BLaER1 treated with 17β-estradiol and CSF1 and Interleukin-3, amounts not matched to agents 10 nM and 100 nM (cell line): ENCODE data around the gene HAUS1.
"Not testable (repeated sequence)": the region's sequence is repeated elsewhere in the genome, so short reads cannot be mapped to it uniquely, and the experiment has no call there.

ENCODE experiments used
- H3K27ac ChIP-seq, 11 experiments: shearing (Covaris generic); formaldehyde crosslinking; 2 replicates each; pipeline ENCODE4 v1.8.1; 2022
- H3K27me3 ChIP-seq, 11 experiments: shearing (Covaris generic); formaldehyde crosslinking; 2 replicates each; pipeline ENCODE4 v1.8.1; 2022
- H3K36me3 ChIP-seq, 11 experiments: shearing (Covaris generic); formaldehyde crosslinking; 2 replicates each; pipeline ENCODE4 v1.8.1; 2022
- H3K4me1 ChIP-seq, 10 experiments: shearing (Covaris generic); formaldehyde crosslinking; 2 replicates each; pipeline ENCODE4 v1.8.1; 2022
- H3K4me2 ChIP-seq, 11 experiments: shearing (Covaris generic); formaldehyde crosslinking; 2 replicates each; pipeline ENCODE4 v1.8.1; 2022
- H3K4me3 ChIP-seq, 10 experiments: shearing (Covaris generic); formaldehyde crosslinking; 2 replicates each; pipeline ENCODE4 v1.8.1; 2022
- H3K9ac ChIP-seq, 11 experiments: shearing (Covaris generic); formaldehyde crosslinking; 2 replicates each; pipeline ENCODE4 v1.8.1; 2022
- H3K9me3 ChIP-seq, 11 experiments: shearing (Covaris generic); formaldehyde crosslinking; replicated peaks in 1 of 11; 2 replicates each; pipeline ENCODE4 v1.8.1; 2022
- H4K20me1 ChIP-seq, 11 experiments: shearing (Covaris generic); formaldehyde crosslinking; 2 replicates each; pipeline ENCODE4 v1.8.1; 2022
- Cebpa-rat ChIP-seq, 11 experiments: shearing (Covaris generic); IDR thresholded peaks; 2 replicates each; pipeline ENCODE4 v1.8.1; 2022

The HAUS1 gene

DNA sequence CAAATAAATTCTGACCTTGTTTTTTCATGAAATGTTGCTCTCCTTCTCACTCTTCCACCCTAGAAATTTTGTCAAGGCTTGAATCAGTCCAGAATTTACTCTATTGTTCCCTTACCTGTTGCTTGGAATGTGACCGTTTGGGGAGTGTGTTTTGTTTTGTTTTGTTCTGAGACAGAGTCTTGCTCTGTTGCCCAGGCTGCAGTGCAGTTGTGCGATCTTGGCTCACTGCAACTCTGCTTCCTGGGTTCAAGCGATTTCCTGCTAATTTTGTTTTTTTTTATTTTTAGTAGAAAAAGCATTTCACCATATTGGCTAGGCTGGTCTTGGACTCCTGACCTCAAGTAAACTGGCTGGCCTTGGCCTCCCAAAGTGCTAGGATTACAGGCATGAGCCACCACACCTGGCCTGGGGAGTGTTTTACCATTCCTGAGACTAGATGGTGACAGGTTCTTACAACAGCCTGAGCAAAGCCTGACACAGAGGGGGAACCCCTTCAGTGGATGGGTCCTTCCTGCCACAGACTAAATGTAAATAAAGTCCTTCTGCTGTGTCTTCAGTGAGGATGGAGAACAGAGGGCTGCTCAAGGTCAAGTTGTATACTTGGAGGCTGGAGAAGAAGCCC lies 52.0 kb downstream of the HAUS1 start:
- H3K4me1 ChIP-seq = peaks cover 0 to 10% (median 2%) of the 10 kb centered on the region in 10 experiments; a peak in 4 of 20 replicates
- peaks cover 0 to 8% (median 0%) of the 10 kb centered on the region in 11 experiments; a peak in 2 of 22 replicates for H3K9me3 ChIP-seq
- H3K4me2 ChIP-seq = 0 out of 22 replicates have a peak overlapping the region, but pooled peaks of 1 of the 11 experiments have one; percentile 7
- H3K27me3 ChIP-seq = no peaks in the 10 kb centered on the region
- H4K20me1 ChIP-seq = no peaks in the 10 kb centered on the region
- no peak for TF ChIP-seq Cebpa-rat (IDR thresholded peaks at IDR 0.05)
- no peak overlapping the region for H3K27ac ChIP-seq
- no peak overlapping the region for H3K4me3 ChIP-seq
- peaks cover 0 to 9% (median 0%) of the 10 kb centered on the region in 11 experiments; a peak in 2 of 22 replicates for H3K36me3 ChIP-seq
- no peak overlapping the region for H3K9ac ChIP-seq

DNA sequence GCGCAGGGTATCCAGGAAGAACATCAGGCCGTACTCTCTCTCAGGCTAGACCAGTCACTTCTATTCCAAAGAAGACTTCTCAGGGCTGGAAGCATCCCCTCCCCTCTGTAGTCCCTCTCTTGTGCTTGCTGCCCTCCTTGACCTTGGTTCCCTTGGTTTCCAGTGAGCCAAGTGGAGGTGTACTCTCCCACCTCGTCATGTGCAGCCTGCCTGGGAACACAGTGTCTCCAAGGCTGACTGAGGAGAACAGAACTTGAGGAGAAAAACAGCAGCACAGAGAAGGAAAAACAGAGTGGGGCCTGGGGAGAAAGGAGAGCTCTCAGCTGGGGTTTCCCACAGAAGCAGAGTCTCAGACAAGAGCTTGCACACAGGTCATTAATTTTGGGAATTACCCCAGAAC lies 52.7 kb downstream of the HAUS1 start:
- H3K27me3 ChIP-seq = no peaks in the 10 kb centered on the region

DNA sequence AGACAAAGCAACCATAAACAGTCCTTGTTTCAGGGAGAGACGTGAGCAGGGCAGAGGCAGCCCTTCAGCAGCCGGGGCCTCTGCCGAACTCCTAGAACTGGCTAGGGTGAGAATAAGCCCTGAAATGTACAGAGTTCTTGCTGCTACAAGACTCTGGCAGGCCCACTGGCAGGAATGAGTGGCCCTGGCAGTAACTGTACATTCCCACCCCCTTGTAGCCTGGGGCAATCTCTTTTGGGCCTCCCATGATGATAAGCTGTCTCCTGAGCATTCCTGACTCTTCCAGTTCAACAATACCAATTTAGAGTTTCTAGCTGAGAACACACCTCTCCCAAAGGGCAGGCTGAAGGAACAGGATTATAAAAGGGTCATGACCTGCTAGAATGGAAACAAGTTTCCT lies 54.3 kb downstream of the HAUS1 start:
- Histone ChIP-seq H3K9ac (no peak overlapping the region), H3K4me2 (no peak overlapping the region), H3K36me3 (peaks cover 0 to 9% (median 0%) of the 10 kb centered on the region in 11 experiments; a peak in 2 of 22 replicates), H4K20me1 (no peaks in the 10 kb centered on the region), H3K4me3 (no peak overlapping the region), H3K9me3 (peaks cover 0 to 8% (median 0%) of the 10 kb centered on the region in 11 experiments; a peak in 2 of 22 replicates), H3K27ac (no peak overlapping the region), H3K27me3 (no peaks in the 10 kb centered on the region), H3K4me1 (no peaks in the 10 kb centered on the region)
- no peak for TF ChIP-seq Cebpa-rat (IDR thresholded peaks at IDR 0.05)

More for the DNA sequence above, 52.7 kb downstream of the HAUS1 start:
- H3K9ac ChIP-seq = no peak overlapping the region
- H3K27ac ChIP-seq = no peak overlapping the region
- peaks cover 0 to 8% (median 0%) of the 10 kb centered on the region in 11 experiments; a peak in 2 of 22 replicates for H3K9me3 ChIP-seq
- H3K4me1 ChIP-seq = peaks cover 0 to 10% (median 2%) of the 10 kb centered on the region in 10 experiments; a peak in 4 of 20 replicates
- no peaks in the 10 kb centered on the region for H4K20me1 ChIP-seq
- H3K4me3 ChIP-seq = no peak overlapping the region
- TF ChIP-seq Cebpa-rat (IDR thresholded peaks at IDR 0.05) = no peak
- no peak overlapping the region for H3K4me2 ChIP-seq
- H3K36me3 ChIP-seq = peaks cover 0 to 9% (median 0%) of the 10 kb centered on the region in 11 experiments; a peak in 2 of 22 replicates

DNA sequence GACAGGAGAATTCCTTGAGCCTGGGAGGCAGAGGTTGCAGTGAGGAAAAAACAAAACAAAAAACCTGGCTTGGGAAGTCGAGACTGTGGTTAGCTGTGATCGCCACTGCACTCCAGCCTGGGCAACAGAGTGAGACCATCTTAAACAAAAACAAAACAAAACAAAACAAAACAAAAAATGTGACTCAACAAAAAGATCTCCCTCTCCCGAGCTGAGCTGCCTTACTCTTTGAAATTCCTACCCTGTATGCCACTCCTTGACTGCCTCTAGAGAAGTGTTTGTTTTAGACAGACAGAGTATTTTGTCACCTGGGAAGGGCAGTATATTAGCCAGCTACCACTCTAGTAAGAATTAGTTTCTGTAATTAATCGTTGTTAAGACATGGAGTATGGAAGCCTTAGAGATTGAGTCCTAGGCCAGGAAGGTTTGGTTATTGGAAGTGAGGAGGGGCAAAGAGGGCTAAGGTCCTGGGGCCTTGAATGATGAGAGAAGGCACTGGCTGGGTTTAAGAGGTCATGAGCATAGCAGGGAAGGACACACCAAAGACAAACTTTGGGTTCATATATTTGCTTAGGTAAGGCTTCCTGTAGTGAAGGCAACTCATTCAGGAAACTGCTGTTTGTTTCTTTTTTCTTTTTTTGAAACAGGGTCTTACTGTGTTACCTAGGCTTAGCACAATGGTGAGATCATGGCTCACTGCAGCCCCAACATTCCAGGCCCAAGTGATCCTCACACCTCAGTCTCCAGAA lies 56.0 kb downstream of the HAUS1 start:
- Histone ChIP-seq H3K4me2 (no peak overlapping the region), H3K27ac (no peak overlapping the region), H4K20me1 (no peaks in the 10 kb centered on the region), H3K9me3 (no peaks in the 10 kb centered on the region), H3K36me3 (peaks cover 0 to 4% (median 0%) of the 10 kb centered on the region in 11 experiments; a peak in 2 of 22 replicates), H3K4me1 (no peaks in the 10 kb centered on the region), H3K9ac (no peak overlapping the region), H3K27me3 (no peaks in the 10 kb centered on the region), H3K4me3 (no peak overlapping the region)
- TF ChIP-seq Cebpa-rat (IDR thresholded peaks at IDR 0.05) = no peak

DNA sequence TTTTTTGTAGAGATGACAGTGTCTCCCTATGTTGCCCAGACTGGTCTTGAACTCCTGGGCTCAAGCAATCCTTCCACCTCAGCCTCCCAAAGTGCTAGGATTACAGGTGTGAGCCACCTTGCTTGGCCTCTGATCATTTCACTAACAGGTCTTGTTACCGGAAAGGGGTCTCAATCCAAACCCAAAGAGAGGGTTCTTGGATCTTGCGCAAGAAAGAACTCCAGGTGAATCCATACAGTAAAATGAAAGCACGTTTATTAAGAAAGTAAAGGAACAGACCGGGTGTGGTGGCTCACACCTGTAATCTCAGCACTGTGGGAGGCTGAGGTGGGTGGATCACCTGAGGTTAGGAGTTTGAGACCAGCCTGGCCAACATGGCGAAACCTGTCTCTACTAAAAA lies 56.7 kb downstream of the HAUS1 start:
- H3K36me3 ChIP-seq, H3K9ac ChIP-seq, H3K4me2 ChIP-seq, H3K4me3 ChIP-seq, H3K27me3 ChIP-seq, H4K20me1 ChIP-seq, H3K4me1 ChIP-seq, H3K27ac ChIP-seq, H3K9me3 ChIP-seq: not testable (repeated sequence)
- TF ChIP-seq Cebpa-rat (IDR thresholded peaks at IDR 0.05) = peak in 3 of 11 experiments; percentile 31 to 44 (median 38); a peak in 2 of 22 replicates

DNA sequence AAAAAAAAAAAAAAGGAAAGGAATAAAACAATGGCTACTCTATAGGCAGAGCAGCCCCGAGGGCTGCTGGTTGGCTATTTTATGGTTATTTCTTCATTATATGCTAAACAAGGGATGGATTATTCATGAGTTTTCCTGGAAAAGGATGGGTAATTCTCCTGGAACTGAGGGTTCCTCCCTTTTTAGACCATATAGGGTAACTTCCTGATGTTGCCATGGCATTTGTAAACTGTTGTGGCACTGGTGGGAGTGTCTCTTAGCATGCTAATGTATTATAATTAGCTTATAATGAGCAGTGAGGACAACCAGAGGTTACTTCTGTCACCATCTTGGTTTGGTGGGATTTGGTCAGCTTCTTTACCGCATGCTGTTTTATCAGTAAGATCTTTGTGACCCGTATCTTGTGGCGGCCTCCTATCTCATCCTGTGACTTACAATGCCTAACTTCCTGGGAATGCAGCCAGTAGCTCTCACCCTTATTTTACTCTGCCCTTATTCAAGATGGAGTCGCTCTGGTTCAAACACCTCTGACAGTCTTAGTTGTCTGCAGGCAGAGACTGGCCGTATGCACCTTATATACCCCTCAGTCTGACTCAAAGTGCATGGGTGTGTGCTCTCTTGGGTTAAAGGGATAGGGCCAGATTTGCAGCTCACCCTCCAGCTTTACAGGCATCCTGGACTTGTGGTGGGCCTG lies 57.7 kb downstream of the HAUS1 start:
- Histone ChIP-seq H3K27ac (no peak overlapping the region), H3K27me3 (no peaks in the 10 kb centered on the region), H3K9me3 (no peaks in the 10 kb centered on the region), H3K4me2 (no peak overlapping the region), H3K4me3 (no peak overlapping the region), H3K9ac (no peak overlapping the region), H4K20me1 (no peaks in the 10 kb centered on the region), H3K36me3 (peaks cover 0 to 4% (median 0%) of the 10 kb centered on the region in 11 experiments; a peak in 2 of 22 replicates), H3K4me1 (peaks cover 0 to 1% (median 0%) of the 10 kb centered on the region in 10 experiments; a peak in 3 of 20 replicates)
- TF ChIP-seq Cebpa-rat (IDR thresholded peaks at IDR 0.05) = no peak

DNA sequence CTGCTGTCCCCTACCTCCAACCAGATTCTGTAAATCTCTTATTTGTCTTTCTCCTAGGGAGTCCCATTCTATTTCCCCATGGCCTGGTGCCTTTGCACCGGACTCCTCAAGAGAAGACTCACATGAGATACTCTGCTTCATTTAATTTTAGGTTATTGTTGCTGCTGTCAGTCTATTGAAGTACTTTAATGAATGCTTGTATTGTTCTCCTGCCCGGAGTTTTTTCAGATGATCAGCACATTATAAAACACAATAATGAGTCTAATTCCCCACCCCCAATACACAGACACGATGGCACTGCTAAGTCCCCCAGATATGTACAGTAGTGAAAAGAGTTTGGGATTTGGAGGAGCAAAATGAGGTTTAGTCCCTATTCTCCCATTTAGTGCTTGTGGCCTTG lies 58.9 kb downstream of the HAUS1 start:
- H3K4me2 ChIP-seq = no peak overlapping the region

DNA sequence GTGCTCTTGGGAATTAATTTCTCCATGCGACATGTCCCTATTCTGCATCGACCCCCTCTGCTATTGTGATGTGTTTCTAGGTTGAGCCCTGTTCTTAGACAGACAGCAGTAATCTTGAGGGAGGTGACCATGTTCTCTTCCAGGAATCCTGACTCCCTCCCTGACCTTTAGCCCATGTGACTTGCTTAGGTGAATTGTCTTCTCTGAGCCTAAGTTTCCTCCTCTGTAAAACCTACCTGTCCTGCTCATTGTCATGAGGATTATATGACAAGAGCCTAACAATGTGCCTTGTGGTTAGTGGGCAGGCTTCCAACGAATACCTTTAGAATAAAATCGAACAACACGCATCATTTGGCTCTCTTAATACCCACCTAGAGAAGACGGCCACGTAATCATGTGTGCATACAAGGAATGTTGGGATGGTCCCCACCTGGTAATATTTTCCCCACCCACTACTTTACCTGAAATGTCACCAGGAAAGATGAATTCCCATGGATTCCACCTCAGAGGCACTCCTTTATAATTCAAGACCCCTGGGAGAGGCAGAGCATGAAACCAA lies 59.8 kb downstream of the HAUS1 start:
- no peaks in the 10 kb centered on the region for H3K27me3 ChIP-seq
- no peaks in the 10 kb centered on the region for H3K36me3 ChIP-seq
- H3K9me3 ChIP-seq = no peaks in the 10 kb centered on the region
- H3K4me2 ChIP-seq = no peak overlapping the region
- H3K9ac ChIP-seq = no peak overlapping the region
- H3K27ac ChIP-seq = no peak overlapping the region
- H3K4me3 ChIP-seq = no peak overlapping the region
- H3K4me1 ChIP-seq = peaks cover 9 to 17% (median 13%) of the 10 kb centered on the region in 10 experiments
- no peak for TF ChIP-seq Cebpa-rat (IDR thresholded peaks at IDR 0.05)
- H4K20me1 ChIP-seq = no peaks in the 10 kb centered on the region

More for the DNA sequence above, 58.9 kb downstream of the HAUS1 start:
- Histone ChIP-seq H3K9me3 (no peaks in the 10 kb centered on the region), H4K20me1 (no peaks in the 10 kb centered on the region), H3K9ac (no peak overlapping the region), H3K4me1 (peaks cover 8 to 13% (median 10%) of the 10 kb centered on the region in 10 experiments), H3K27me3 (no peaks in the 10 kb centered on the region), H3K27ac (no peak overlapping the region), H3K4me3 (no peak overlapping the region), H3K36me3 (no peaks in the 10 kb centered on the region)
- TF ChIP-seq Cebpa-rat (IDR thresholded peaks at IDR 0.05) = no peak

DNA sequence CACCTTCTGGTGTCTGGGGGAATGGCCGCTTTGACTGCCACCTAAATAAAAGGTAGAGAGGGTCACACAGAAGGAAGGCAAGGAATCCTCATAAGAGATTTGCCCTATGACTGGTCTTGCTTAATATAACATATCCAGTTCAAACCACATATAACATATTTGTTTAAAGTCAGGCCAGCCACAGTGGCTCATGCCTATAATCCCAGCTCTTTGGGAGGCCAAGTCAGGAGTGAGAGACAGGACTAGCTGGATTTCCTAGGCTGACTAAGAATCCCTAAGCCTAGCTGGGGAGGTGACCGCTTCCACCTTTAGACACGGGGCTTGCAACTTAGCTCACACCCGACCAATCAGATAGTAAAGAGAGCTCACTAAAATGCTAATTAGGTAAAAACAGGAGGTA lies 60.3 kb downstream of the HAUS1 start:
- not testable (repeated sequence) for H3K27me3 ChIP-seq, H3K27ac ChIP-seq, H3K9ac ChIP-seq, H3K9me3 ChIP-seq, H4K20me1 ChIP-seq, H3K4me3 ChIP-seq, H3K4me2 ChIP-seq, H3K36me3 ChIP-seq
- peaks cover 9 to 22% (median 13%) of the 10 kb centered on the region in 10 experiments for H3K4me1 ChIP-seq
